ENCODE measurements around the gene EID2.

DNA sequence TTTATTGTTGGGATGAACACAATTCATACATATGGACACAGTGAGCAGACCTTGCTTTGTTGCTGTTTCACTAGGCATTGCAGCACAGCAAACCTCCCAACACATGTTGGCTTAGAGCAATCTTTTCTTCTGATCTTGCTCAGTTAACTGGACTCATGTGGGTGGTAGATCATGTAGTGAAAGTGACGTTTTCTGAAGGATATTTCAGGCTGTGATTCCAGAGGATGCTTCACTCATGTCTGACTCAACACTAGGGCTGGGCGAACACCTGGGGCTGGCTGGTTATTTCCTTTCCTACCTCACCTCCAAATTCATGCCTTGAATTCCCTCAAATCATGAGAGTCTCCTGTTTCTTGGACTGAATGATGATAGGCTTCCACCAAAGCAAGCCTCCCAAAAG is 48.1 kb upstream of the EID2 start:
- TF ChIP-seq, protein P1, sequence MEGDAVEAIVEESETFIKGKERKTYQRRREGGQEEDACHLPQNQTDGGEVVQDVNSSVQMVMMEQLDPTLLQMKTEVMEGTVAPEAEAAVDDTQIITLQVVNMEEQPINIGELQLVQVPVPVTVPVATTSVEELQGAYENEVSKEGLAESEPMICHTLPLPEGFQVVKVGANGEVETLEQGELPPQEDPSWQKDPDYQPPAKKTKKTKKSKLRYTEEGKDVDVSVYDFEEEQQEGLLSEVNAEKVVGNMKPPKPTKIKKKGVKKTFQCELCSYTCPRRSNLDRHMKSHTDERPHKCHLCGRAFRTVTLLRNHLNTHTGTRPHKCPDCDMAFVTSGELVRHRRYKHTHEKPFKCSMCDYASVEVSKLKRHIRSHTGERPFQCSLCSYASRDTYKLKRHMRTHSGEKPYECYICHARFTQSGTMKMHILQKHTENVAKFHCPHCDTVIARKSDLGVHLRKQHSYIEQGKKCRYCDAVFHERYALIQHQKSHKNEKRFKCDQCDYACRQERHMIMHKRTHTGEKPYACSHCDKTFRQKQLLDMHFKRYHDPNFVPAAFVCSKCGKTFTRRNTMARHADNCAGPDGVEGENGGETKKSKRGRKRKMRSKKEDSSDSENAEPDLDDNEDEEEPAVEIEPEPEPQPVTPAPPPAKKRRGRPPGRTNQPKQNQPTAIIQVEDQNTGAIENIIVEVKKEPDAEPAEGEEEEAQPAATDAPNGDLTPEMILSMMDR (IDR thresholded peaks at IDR 0.05), result no peak
- TF ChIP-seq EP300 (IDR thresholded peaks at IDR 0.05) (no peak), POLR2AphosphoS5 (IDR thresholded peaks at IDR 0.05) (no peak), POLR2A (IDR thresholded peaks at IDR 0.05) (no peak)
